Coronary artery (tissue), 2 donors: ENCODE measurements around the gene ZC3HAV1L.
"Not testable (repeated sequence)": the region's sequence is repeated elsewhere in the genome, so short reads cannot be mapped to it uniquely, and the experiment has no call there.

Experiments used
- DNase-seq: peaks from one replicate; pipeline ENCODE4 v3.0.0-alpha.2; 2017; ENCODE audit warnings: low spot score
- H3K27ac ChIP-seq, 2 donors: fragments of 200-600 bp; sonication (generic); one replicate each; pipeline ENCODE4 v1.5.1; 2016 to 2019
- H3K4me3 ChIP-seq: fragments of 200-600 bp; sonication (generic); 2 replicates; pipeline ENCODE4 v1.5.1; 2016; ENCODE audit warnings: mild to moderate bottlenecking, moderate library complexity
- CTCF ChIP-seq: fragments of 200-600 bp; sonication (generic); IDR thresholded peaks from one replicate; pipeline ENCODE4 v1.5.1; 2019; ENCODE audit warnings: antibody characterized with exemption

ZC3HAV1L gene, protein sequence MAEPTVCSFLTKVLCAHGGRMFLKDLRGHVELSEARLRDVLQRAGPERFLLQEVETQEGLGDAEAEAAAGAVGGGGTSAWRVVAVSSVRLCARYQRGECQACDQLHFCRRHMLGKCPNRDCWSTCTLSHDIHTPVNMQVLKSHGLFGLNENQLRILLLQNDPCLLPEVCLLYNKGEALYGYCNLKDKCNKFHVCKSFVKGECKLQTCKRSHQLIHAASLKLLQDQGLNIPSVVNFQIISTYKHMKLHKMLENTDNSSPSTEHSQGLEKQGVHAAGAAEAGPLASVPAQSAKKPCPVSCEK

GRCh38 chr7:139035586-139036353 lies at the start of gene ZC3HAV1L:
Gene ZC3HAV1L, minus strand, starts transcription at chr7:139036042. Its CDS starts 25 bp downstream, at chr7:139036017.
- H3K27ac ChIP-seq, result peak within 1 kb of the TSS; percentile 16 to 73

DNA sequence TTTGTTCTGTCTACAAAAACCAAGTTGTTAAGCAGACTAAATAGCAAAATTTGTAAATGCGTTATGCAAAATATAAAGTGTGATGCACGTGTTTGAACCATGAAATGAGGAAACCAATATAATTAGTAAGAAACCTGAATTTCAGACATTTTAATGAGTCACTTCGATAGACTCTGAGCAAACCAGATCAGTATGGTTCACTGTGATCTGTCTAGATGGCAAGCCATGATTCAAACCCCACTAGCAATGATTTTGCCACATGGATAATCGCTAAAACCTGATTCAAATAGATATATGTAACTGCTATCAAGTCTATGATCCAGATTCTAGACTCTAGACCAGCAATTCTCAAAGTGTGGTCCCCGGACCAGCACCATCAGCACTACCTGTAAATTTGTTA lies 48.9 kb upstream of the ZC3HAV1L start:
- TF ChIP-seq CTCF, result no peak
- no peak for DNase-seq
- Histone ChIP-seq H3K4me3 (no peak overlapping the region), H3K27ac (no peak overlapping the region)

More at GRCh38 chr7:139035586-139036353, at the start of gene ZC3HAV1L:
- TF ChIP-seq CTCF, result no peak
- H3K4me3 ChIP-seq, result peak within 1 kb of the TSS; percentile 96
- peak; percentile 76 for DNase-seq

DNA sequence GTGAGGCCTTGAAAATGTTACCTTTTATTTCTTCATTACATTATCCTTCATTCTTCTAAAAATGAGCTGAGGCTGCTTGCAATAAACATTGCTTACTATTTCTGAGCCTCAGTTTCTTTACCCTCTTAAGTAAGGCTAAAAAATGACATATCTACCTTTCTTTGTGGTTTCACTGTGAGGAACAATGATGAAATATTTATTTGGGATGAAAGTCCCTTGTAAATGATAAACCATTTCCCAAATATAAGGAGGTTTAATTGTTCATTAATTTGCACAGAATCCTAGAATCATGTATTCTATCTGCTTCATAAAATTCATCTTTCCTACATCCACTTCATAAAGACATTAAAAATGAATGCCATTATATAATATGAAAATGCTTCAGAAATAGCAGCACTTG lies 45.7 kb upstream of the ZC3HAV1L start:
- DNase-seq, result no peak
- H3K4me3 ChIP-seq, result no peak overlapping the region
- TF ChIP-seq CTCF, result no peak
- H3K27ac ChIP-seq, result no peak overlapping the region

DNA sequence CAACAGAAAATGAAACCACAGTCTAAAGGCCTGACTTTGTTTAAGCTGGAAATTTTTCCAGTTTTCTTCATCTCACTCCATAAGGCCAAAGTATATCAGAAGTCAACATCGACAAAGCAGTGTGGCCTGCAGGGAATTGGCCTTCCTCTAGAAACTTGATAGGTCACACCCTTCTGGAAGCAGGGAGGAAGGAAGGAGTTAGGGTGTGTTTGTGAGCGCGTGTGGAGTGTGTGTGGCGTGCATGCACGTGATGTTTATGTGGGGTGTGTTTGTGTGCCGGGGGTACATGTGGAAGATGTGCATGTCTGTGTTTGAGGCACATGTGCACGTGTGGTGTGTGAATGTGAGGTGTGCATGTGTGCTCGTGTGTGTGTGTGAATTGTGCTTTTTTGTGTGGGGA lies 45.1 kb upstream of the ZC3HAV1L start:
- H3K27ac ChIP-seq, result no peak overlapping the region
- no peak overlapping the region for H3K4me3 ChIP-seq
- TF ChIP-seq CTCF, result no peak
- no peak for DNase-seq

- no peak overlapping the region for H3K27ac ChIP-seq
- no peak overlapping the region for H3K4me3 ChIP-seq
- TF ChIP-seq CTCF, result no peak
- DNase-seq, result no peak
Observed at GRCh38 chr7:139079861-139080260, 44.0 kb upstream of the ZC3HAV1L start.

DNA sequence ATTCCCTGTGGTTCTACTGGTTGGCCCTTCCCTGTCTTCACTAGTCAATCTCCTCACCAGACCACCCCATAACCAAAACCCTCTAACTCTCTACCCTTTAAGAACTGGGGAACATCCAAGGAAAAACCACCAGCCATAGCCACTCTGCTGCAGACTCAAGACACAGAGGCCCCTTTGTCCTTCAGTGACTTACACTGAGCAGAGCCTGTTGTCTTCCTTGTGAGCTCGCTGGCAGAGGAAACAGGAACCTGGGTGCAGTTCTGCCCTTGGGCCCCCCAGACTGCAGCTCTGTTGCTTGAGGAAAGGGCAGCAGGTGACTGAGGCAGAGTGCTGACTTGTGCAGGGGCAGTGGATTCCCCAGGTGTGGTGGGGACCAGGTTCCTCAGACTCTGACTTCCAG lies 43.1 kb upstream of the ZC3HAV1L start:
- TF ChIP-seq CTCF, result no peak
- no peak overlapping the region for H3K4me3 ChIP-seq
- DNase-seq, result no peak
- no peak overlapping the region for H3K27ac ChIP-seq

GRCh38 chr7:139078399-139078798 lies 42.6 kb upstream of the ZC3HAV1L start:
- H3K4me3 ChIP-seq, result no peak overlapping the region
- DNase-seq, result no peak
- H3K27ac ChIP-seq, result no peak overlapping the region
- TF ChIP-seq CTCF, result no peak

DNA sequence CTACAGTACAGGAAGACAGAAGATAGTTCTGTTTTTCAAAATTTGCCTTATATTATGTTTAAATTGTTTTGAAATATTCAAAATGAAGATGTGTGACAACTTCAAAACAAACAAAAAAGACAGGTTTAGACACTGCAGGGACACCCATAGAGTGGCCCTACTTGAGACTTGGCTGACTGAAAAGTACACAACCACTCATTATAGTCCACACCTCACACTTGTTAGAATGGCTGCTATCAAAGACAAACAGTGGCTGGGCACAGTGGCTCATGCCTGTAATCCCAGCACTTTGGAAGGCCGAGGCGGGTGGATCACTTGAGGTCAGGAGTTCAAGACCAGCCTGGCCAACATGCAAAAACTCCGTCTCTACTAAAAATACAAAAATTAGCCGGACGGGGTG lies 41.9 kb upstream of the ZC3HAV1L start:
- not testable (repeated sequence) for H3K4me3 ChIP-seq, DNase-seq, H3K27ac ChIP-seq
